ENCODE results near the gene DRGX.

GRCh38 chr10:49365275-49365674 is 30.6 kb downstream of the DRGX start:
- no peak for TF ChIP-seq EZH2phosphoT487 (IDR thresholded peaks at IDR 0.05; ENCODE audit: low read depth, severe bottlenecking, unreplicated experiment)
- no peak for TF ChIP-seq CTCF (IDR thresholded peaks at IDR 0.05; ENCODE audit: poor library complexity)
